Caki2 (cell line): ENCODE data around the gene MTFR1L. TPM values are rescaled to one million over a fixed set of nuclear protein-coding genes. Genes with fewer than 3 reads are reported as not detected.

Experiments used
- DNase-seq: peaks from one replicate; pipeline ENCODE4 v3.0.0-alpha.2; 2015; ENCODE audit warnings: low read depth
- in situ Hi-C: cut with HindIII; loops from 2 replicates; pipeline ENCODE4 v1.10.0; 2016; ENCODE audit warnings: low sequenced_read_pairs, low pct_unique_long_range_greater_than_20kb, mixed read lengths
- total RNA-seq: library from RNA; depleted of rRNA; stranded (reverse); fragments of >200 nt; shearing (Covaris generic); gene quantifications from 2 replicates; pipeline ENCODE4 v1.2.3, GENCODE V29; 2014; ENCODE audit warnings: low replicate concordance; rRNA removed

The MTFR1L gene
- total RNA-seq, result 12.3 and 16.3 TPM in 2 replicates

- DNase-seq, result peak; percentile 85
- in situ Hi-C loops, result no loop called here
Observed at GRCh38 chr1:25819491-25820246, at the start of gene MTFR1L. MTFR1L (plus strand) TSS chr1:25819954; CDS start chr1:25823105, 3,151 bp downstream.

- in situ Hi-C loops, result no loop called here
- DNase-seq, result no peak
Observed at GRCh38 chr1:25770541-25771220, 49.1 kb upstream of the MTFR1L start.

- in situ Hi-C loops, result no loop called here
- DNase-seq, result peak; percentile 80
Observed at GRCh38 chr1:25771221-25772114, 48.3 kb upstream of the MTFR1L start.

GRCh38 chr1:25772164-25772563, 47.6 kb upstream of the MTFR1L start:
- in situ Hi-C loops, result no loop called here
- no peak for DNase-seq

GRCh38 chr1:25772692-25773245, 47.0 kb upstream of the MTFR1L start:
- DNase-seq, result no peak
- in situ Hi-C loops, result no loop called here

- in situ Hi-C loops, result no loop called here
- peak; percentile 81 for DNase-seq
Observed at GRCh38 chr1:25773441-25774125, 46.2 kb upstream of the MTFR1L start.

- DNase-seq, result no peak
- in situ Hi-C loops, result no loop called here
Observed at GRCh38 chr1:25774206-25774803, 45.4 kb upstream of the MTFR1L start.

- DNase-seq, result no peak
- in situ Hi-C loops, result no loop called here
Observed at GRCh38 chr1:25774921-25775771, 44.6 kb upstream of the MTFR1L start.

- in situ Hi-C loops, result no loop called here
- DNase-seq, result no peak
Observed at GRCh38 chr1:25779388-25779787, 40.4 kb upstream of the MTFR1L start.

- DNase-seq, result no peak
- in situ Hi-C loops, result no loop called here
Observed at GRCh38 chr1:25779894-25780293, 39.9 kb upstream of the MTFR1L start.

GRCh38 chr1:25780318-25781129, 39.2 kb upstream of the MTFR1L start:
- DNase-seq, result no peak
- in situ Hi-C loops, result no loop called here

- in situ Hi-C loops, result no loop called here
- DNase-seq, result no peak
Observed at GRCh38 chr1:25781130-25781433, 38.7 kb upstream of the MTFR1L start.

GRCh38 chr1:25782608-25783201, 37.0 kb upstream of the MTFR1L start:
- in situ Hi-C loops, result no loop called here

GRCh38 chr1:25784575-25785051, 35.1 kb upstream of the MTFR1L start:
- no peak for DNase-seq
- in situ Hi-C loops, result no loop called here

More at GRCh38 chr1:25782608-25783201, 37.0 kb upstream of the MTFR1L start:
- DNase-seq, result no peak

GRCh38 chr1:25785333-25786067, 34.3 kb upstream of the MTFR1L start:
- no peak for DNase-seq
- in situ Hi-C loops, result no loop called here
